ENCODE data around the gene MTCL1. TPM values are rescaled to one million over a fixed set of nuclear protein-coding genes. Genes with fewer than 3 reads are reported as not detected.
A peak's percentile ranks its signal among the peaks of the same experiment; 100 is the strongest.

The MTCL1 gene
- total RNA-seq, 1 donor from 2014 or later: 2.5 TPM

DNA sequence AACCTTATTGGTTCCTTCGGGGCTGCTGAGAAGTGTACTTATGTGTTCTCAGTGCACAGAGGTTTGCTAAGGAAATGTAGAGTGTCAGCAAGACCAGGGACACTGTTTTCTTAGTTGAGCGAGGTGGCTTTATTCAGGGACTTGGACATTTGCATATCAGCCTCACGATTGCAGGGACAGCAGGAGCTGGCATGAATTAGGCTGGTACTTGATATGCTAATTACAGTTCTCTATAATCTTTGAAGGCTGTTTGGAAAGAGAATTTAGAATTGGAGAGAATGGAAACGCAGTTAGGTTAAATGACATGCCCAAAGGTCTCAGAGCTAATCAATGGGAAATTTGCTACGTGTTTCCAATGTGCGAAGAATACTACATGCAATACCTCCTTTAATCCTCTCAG is 18.7 kb upstream of the MTCL1 start:
- ATAC-seq (no peak), DNase-seq (ENCODE audit: low spot score) (no peak)

DNA sequence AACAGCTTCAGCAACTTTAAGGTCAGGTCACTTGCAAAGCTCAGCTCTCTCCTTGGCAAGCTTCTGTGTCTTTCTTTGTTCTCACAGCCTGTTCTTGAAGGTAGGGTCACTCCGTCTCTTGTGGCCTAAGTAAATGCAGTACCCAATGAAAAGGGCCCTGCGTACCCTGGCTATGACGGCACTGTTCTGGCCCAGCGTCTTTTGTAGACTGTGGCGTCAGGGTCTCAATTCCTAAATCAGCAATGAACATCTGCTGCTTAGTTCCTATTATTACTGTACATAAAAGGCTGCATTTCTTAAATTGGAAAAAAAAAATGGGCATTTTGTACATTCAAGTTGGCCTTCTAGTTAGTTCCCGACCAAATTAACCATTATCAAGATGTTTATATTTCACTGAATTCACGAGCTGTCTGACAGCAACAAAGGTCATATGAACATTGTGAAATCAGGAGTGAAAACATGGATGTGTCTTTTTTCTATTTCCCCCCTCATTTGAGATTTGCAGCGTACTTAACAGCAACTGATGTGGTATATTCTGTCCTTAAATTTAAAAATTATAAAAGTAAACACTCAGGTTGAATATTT is 17.0 kb upstream of the MTCL1 start:
- ATAC-seq (peak; percentile 47), DNase-seq (ENCODE audit: low spot score) (no peak)

DNA sequence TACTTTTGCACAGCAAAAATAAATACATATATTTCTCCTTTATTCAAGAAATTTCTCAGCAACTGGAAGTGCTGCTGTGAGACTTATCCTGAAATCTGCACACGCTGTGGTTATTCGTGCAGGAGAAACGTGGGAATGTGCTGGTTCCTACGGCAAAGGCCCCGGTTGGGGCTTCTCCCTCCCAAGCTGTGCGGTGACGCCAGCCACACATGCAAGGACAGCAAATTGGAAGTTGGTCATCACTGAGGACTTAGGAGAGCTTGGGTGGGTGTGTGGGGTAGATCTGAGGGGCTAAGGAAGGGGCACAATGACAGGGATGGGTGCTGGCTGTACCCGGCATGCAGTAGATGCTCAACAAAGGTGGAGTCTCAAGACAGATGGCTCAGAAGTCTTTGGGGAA is 16.5 kb upstream of the MTCL1 start:
- no peak for DNase-seq (ENCODE audit: low spot score)
- ATAC-seq: no peak

DNA sequence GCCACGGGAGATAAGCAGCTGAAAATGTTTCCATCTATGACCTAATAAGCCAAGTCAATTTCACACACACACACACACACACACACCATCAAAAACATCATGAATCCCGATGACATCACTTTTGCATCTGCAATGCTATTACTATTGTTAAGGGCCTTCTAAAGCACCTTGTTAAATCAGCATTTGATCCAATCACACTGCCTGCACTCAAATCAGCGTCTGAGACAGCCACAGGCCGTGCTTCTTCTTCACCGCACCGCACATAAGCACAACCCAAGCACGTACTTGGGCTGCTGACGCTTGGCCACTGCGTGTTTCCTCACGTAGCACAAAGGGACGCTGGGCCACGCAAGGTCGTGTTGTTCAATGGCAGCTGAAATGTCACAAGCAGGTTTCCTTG is 15.8 kb upstream of the MTCL1 start:
- ATAC-seq (no peak), DNase-seq (ENCODE audit: low spot score) (no peak)

DNA sequence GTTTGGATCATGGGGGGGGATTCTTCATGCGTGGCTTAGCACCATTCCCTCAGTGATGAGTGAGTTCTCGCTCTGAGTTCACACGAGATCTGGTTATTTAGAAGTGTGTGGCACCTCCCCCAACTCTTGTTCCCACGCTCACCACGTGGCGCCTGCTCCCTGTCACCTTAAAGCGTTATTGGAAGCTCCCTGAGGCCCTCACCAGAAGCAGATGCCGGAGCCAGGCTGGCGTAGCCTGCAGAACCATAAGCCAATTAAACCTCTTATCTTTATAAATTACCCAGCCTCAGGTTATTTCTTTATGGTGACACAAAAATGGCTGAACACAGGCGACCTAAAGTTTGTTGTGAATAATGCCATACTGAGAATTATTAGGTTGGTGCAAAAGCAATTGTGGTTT is 10.5 kb upstream of the MTCL1 start:
- no peak for ATAC-seq
- no peak for DNase-seq (ENCODE audit: low spot score)

DNA sequence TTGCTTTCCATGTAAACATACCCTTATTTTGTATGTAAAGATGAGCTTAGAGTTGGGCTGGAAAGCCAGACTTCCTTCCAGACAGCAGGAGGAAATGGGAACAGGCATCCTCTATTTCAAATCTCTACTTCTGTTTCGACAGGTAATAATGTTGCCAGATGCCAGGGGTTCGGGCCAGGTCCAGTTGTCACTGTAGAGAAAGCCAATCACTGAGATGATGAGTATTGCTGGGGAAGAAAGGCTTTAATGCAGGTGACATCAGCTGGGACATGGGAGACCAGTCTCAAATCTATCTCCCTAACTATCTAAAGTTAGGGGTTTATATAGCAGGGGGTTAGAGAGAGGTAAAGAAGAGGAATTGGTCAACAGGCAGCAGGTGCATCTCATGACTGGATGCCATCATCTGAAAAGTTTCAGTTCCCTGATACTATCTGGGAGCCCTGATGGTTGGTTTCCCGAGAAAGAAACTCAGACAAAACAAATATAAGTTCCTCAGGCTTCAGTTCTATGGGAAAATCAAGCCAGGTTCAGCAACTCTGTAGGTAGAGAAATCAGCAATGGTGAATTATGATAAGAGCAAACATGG is 9.3 kb upstream of the MTCL1 start:
- ATAC-seq (no peak), DNase-seq (ENCODE audit: low spot score) (no peak)

DNA sequence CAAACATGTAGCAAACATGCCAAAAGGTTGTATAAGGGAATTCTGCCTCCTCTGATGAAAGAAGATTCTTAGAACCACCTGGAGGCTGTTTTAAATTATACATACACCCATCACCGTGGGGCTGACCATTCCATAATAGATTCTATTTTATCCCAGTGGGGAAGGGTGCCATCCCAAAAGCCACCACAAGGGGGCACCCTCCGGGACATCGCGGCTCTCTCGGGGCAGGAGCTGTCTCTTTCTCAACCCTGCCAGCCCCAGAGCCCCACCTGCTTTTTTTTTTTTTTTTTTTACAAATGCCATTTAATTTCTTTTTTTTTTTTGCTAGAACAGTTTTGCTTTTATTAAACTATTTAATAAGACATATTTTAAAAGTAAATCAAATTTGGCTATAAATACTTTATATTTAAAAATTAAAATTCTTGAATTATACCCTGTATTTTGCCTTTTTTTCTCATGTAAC is 8.6 kb upstream of the MTCL1 start:
- peak; percentile 80 for DNase-seq (ENCODE audit: low spot score)
- peak; percentile 100 for ATAC-seq

DNA sequence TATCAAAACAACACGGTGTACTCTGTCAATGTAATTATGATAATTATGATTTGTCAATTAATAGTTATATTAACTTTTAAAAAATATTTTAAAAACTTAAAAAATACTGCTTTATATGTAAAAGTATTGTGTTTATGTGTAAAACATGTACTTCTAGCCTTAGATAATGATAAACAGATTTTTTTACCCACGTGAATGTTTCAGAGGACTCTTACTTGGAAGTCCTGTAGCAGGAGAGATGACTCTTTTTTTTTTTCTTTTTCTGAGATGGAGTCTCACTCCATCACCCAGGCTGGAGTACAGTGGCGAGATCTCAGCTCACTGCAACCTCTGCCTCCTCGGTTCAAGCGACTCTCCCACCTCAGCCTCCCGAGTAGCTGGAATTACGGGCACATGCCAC is 6.2 kb upstream of the MTCL1 start:
- no peak for DNase-seq (ENCODE audit: low spot score)
- ATAC-seq: no peak

DNA sequence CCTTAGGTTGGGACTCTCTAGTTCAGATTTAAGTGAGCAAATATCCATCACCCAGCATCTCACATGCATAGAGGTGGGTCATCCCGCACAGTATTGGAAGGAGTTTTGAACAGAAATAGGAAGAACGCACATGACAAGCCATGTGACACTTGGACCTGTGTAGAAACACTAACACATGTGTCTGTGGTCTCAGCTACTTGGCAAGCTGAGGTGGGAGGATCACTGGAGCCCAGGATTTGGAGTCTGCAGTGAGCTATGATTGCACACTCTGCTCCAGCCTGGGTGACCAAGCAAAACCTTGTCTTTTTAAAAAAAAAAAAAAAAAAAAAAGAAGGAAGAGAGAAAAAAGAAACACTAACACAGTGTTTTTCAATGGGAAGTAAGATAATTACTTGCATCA is 5.4 kb upstream of the MTCL1 start:
- DNase-seq (ENCODE audit: low spot score) (no peak), ATAC-seq (no peak)

DNA sequence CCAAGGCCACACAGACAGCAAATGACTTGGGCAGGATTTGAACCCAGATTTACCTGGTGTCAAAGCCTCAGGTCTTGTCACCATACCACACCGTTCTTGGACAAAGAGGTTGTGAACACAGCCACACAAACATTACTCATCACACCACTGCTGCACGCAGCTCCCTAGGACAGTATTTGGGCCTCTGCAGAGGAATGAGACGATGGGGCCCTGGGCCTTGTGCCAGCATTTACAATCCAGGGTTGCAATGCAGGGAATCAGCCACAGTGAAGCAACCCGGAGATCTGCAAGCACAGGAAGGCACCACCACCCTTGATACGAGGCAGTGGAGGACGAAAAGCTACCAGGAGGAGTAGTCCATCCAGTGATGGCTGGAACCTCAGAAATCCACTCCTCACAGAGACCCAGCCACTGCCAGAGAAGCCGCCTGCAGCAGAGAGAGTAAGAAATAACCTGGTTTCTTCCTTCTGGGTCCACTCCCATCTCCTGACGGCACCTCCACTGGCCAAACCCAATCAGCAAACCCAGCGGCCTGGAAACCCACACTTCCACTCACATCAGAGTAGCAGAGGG is 3.7 kb upstream of the MTCL1 start:
- no peak for DNase-seq (ENCODE audit: low spot score)
- ATAC-seq: no peak

DNA sequence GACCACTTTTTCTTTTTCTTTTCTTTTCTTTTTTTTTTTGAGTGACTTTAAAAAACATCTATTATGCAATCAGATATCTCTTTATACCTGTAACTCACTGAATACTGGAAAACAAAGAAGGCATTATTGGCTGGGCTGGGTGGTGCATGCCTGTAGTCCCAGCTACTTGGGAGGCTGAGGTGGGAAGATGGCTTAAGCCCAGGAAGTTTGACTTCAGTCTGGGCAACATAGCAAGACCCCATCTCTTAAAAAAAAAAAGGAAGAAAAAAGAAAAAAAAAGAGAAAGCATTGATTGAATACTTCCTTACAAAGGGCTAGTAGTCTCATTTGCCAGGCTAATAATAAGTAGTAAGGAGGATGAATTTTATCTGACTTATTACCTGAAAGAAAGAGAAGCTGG is 2.7 kb upstream of the MTCL1 start:
- DNase-seq (ENCODE audit: low spot score): no peak
- no peak for ATAC-seq

DNA sequence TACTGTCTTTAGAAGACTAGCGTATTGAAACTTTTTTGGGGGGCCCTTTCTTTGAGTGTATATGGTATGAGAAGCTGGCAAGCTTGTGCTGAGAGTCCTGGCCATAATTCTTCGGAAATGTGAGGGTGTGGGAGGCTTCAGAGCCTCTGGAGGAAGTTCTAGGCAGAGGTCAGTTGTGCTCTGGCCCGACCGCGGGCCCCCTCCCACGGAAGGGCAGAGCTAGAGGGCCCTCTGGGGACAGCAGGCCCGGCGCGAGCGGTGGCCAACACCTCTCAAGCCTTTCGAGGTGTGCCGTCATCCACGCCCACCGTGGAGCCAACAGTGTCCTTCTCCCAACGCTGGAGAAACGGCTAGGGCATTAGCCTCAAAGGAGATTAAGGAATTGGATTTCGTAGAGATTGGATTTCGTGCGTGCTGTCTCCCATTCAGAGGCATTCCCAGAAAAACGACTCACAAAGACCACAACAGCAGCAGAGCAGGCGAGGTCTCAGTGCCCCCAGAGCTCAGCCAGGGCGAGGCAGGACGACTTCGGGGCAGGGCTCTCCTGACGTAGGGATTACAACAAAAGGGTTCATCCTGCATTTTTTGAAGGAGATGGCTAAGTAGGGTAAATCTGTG is 2.2 kb upstream of the MTCL1 start:
- ATAC-seq: no peak
- no peak for DNase-seq (ENCODE audit: low spot score)

DNA sequence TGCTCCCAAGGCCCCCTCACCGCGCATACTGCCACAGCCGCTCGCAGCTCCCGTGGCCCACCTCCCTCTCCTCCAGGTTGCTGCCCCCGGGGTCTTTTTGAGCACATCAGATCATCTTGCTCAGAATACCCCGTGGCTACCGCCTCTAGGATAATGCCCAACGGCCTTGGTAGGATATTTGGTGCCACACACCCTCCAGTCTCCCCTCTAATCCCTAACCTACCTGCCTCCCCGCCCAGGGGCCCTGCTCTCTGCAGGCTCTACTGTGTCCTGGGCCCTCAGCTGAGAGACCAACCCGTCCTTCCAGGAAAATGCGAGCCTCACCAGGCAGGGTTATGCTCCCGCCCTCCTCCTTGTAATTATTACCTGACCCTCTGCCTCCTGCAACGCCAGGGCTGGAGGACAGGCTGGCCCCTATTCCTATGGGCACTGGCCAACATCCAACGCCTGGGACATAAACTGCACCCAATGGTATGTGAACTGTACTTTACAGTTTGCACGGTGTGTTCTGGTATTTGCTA is 1.5 kb upstream of the MTCL1 start:
- ATAC-seq: no peak
- no peak for DNase-seq (ENCODE audit: low spot score)

DNA sequence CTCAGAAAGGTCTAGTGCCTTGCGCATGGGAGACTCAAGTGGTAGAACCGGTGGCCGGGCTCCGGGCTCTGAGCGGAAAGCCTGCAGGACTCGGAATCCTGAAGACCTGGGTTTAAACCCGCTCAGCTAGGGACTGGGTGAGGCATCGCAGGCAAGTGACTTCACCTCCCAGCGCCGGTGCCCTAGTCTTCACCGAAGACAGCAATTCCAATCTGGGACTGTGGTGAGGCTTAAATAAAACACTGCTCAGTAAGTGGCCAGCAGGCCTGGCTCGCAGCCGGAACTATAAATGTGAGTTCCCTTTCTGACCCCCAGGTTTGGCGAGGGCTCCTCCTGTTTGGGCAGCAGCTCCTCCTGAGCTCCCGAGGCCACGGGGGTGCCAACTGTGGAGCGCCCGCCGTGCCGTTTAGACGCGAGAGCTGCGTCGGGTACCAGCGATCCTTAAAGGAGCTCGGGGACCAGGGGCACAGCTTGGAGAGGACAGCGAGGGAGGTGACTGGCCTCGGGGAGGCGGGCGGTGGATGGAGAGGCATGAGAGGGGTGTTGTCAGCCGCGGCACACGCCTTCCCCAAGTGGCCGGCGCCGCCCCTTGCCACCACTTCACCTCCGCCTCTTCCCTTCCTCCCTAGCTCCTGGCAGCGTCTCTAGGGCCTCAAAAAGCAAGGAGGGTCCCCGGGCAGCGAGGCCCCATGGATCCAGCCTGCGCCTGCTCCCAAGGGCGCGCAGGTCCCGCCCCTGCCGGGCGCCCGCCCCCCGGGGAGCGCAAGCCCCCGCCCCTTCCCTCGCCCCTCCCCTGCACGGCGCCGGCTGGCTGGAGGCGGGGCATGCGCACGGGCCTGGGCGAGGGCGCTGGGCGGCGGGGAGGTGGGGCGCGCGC is 757 bp upstream of the MTCL1 start:
- ATAC-seq (peak; percentile 91), DNase-seq (ENCODE audit: low spot score) (peak; percentile 92)

DNA sequence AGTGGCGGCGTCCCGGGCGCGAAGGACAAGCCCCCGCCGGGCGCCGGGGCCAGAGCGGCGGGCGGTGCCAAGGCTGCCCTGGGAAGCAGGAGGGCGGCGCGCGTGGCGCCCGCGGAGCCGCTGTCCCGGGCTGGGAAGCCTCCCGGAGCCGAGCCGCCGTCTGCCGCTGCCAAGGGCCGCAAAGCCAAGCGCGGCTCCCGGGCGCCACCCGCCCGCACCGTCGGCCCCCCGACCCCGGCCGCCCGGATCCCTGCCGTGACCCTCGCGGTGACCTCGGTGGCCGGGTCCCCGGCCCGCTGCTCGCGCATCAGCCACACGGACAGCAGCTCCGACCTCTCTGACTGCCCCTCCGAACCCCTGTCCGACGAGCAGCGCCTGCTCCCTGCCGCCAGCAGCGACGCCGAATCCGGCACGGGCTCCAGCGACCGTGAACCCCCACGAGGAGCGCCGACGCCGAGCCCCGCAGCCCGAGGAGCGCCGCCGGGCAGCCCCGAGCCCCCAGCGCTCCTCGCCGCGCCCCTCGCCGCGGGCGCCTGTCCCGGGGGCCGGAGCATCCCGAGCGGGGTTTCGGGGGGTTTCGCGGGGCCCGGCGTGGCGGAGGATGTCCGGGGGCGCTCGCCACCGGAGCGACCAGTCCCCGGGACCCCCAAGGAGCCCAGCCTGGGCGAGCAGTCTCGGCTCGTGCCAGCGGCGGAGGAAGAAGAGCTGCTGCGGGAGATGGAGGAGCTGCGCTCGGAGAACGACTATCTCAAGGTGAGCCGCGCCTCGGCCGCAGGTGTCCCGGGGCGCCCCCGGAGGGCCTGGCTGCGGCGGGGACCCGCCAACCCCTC is 820 bp downstream of the MTCL1 start:
- peak; percentile 7 for ATAC-seq
- DNase-seq (ENCODE audit: low spot score): peak; percentile 50

DNA sequence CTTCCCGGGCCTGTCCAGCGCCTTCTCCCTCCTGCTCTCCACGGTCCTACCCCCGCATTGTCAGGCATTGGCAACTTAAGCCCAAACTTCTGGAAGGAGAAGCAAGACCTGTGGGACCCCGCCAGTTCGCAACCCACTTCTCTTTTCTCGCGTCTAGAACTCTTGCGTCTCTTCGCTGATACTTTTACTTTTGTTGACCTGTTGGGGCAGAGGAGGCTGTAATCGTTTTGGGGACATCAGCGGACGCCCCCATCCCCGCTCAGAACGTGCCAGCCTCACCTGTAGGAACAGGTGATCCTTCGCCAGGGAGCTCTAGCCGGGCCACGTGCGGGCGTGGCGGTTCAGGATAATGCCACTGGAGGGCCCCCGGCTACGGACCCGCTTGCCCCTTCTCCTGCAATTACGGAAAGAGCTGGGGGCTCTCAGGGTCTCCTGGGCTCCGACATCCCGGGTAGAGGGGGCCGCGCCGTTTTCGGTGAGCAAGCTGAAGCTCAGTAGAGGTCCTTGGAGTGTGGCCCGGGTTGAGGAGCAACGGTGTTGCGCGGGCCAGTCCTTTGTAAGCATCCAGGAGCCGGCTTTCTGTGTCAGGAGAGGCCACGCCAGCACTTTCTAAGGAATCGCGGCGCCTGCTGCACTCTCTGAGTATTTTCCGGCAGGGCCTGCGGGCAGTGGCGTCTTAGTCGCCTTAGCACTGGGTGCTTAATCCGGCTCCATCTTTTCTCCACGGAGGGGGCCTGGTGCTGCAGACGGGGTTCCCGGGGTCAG is 1.6 kb downstream of the MTCL1 start:
- DNase-seq (ENCODE audit: low spot score) (no peak), ATAC-seq (no peak)

DNA sequence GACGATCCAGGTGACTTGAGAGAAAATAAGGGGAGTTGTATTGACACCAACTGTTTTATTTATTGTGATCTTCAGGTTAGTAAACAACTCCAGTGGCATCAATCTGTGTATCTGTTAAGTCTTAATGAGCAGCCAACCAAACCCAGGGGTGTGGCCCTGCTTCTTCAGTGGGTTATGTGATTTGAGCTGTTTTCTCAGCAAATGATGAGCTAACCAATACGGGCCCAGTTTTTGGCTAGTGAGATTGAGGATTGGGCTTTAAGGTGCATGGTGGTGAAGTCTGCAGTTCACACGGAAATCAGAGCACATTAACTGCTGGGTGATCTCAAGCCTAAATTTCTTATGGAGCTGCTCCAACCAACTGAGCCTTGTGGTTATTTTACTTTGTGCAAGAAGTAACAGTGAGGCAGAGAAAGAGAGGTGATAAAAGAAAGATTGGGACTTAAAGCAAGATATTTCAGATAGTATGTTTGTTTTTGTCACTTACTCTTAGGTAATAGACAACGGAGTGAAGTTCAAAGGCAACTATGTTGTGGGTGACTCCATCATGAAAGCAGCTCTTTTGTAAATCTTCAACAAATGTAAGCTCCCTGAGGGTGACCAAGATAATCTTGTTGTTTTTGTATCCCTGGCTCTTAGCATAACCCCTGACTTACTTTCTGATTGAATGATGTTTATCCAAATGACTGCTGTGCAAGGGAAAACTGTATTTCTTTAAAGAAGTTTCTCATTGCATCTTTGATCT is 2.4 kb downstream of the MTCL1 start:
- ATAC-seq: no peak
- DNase-seq (ENCODE audit: low spot score): no peak

DNA sequence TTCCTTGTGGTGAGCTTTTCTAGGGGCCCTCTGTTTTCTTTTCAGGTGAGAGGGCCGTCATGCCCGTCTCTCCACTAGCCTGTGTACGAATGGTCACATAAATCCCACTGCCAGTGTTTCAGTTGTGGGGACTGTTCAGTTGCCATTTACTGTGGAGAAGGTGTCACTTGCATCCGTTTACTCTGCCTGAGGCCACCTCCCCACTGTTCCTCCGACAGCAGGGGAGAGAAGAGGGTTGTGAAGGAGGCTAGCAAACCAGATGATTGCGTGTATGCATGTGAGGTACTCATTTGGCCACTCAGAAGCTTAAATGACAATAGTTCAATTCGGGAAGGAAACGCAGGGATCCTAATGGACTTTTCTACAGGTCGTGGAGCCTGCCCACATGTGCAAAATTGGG is 3.3 kb downstream of the MTCL1 start:
- no peak for ATAC-seq

More for the DNA sequence above, 3.3 kb downstream of the MTCL1 start:
- DNase-seq (ENCODE audit: low spot score): no peak

Data from left lobe of liver (tissue), 2 donors.